HepG2 (cell line): Measurements from ENCODE around the gene COG8. TPM values are rescaled to one million over a fixed set of nuclear protein-coding genes. Genes with fewer than 3 reads are reported as not detected.

ENCODE experiments used
- ATAC-seq: fragments of 200-7000 bp; cut with Tn5 transposase; 3 replicates; pipeline ENCODE4 v1.9.1; 2020; ENCODE audit warnings: mild to moderate bottlenecking, moderate library complexity
- BruUV-seq: library from RNA; stranded (reverse); fragments of 400-500 nt; replicated peaks from 2 replicates; lab custom pipeline; 2021; lab: Mats Ljungman, UMichigan
- CTCF ChIA-PET: fragments of 300-600 bp; formaldehyde crosslinking; extraction: SDS; loops from one replicate; lab custom pipeline; 2021; ENCODE audit warnings: low total read pairs, inconsistent platforms, low intra/inter-chr PET ratio; lab: Yijun Ruan, JAX
- POLR2A ChIA-PET: fragments of 350-600 bp; sonication (Branson Sonifier 250); formaldehyde crosslinking; loops from one replicate; lab custom pipeline; 2020; ENCODE audit warnings: antibody characterized with exemption, inconsistent platforms; lab: Yijun Ruan, JAX
- DNase-seq: peaks from one replicate; pipeline ENCODE4 v3.0.0-alpha.2; 2015; ENCODE audit warnings: low spot score
- FAIRE-seq: peaks from 3 replicates; lab custom pipeline; 2011; peaks lifted over from hg19 to GRCh38; lab: Jason Lieb, UNC
- H2AFZ ChIP-seq: one replicate; pipeline ENCODE4 v1.6.1; 2011; ENCODE audit warnings: low read length, inconsistent platforms
- H3K27ac ChIP-seq: fragments of 300-600 bp; 3 replicates; pipeline ENCODE4 v1.8.0; 2011; ENCODE audit warnings: mixed run types, mild to moderate bottlenecking, mixed read lengths, low read length, inconsistent platforms; ENCODE audit not compliant: insufficient read depth; ENCODE audit errors: extremely low read length
- H3K27me3 ChIP-seq, 2 experiments: fragments of 200-600 bp in 1 of 2; 2 replicates in 1 of 2; 3 replicates in 1 of 2; pipeline versions ENCODE4 v1.6.0 to v1.8.0; 2011; ENCODE audit warnings: low read length in 2 of 2, mild to moderate bottlenecking in 2 of 2, moderate library complexity in 2 of 2, inconsistent platforms in 1 of 2; ENCODE audit not compliant: insufficient read depth in 2 of 2, control insufficient read depth in 1 of 2
- H3K36me3 ChIP-seq, 2 experiments: fragments of 200-600 bp in 1 of 2; replicated peaks in 1 of 2; 2 replicates in 1 of 2; 3 replicates in 1 of 2; pipeline versions ENCODE4 v1.5.1 to v1.8.0; 2011; ENCODE audit warnings: low read length in 2 of 2, inconsistent platforms in 1 of 2; ENCODE audit not compliant: insufficient read depth in 2 of 2, control insufficient read depth in 1 of 2
- H3K4me1 ChIP-seq: 2 replicates; pipeline ENCODE4 v1.5.1; 2012; ENCODE audit warnings: low read length, inconsistent platforms; ENCODE audit not compliant: insufficient read depth
- H3K4me2 ChIP-seq: 2 replicates; pipeline ENCODE4 v1.6.0; 2011; ENCODE audit warnings: low read depth, low read length, inconsistent platforms
- H3K4me3 ChIP-seq, 3 experiments: fragments of 200-600 bp in 1 of 3; sonication (generic), shearing (Covaris generic) in 1 of 3; replicated peaks in 1 of 3; 2 replicates each; pipeline ENCODE4 v1.5.1; 2011 to 2016; ENCODE audit warnings: low read length in 3 of 3, inconsistent platforms in 2 of 3, low read depth in 2 of 3, mild to moderate bottlenecking in 2 of 3, control low read depth in 1 of 3, mixed read lengths in 1 of 3; ENCODE audit not compliant: insufficient read depth in 1 of 3
- H3K79me2 ChIP-seq: one replicate; pipeline ENCODE4 v1.6.1; 2011; ENCODE audit warnings: low read length, inconsistent platforms; ENCODE audit not compliant: insufficient read depth
- H3K9ac ChIP-seq: 2 replicates; pipeline ENCODE4 v1.6.0; 2011; ENCODE audit warnings: mild to moderate bottlenecking, low read depth, low read length, inconsistent platforms; ENCODE audit not compliant: insufficient read depth
- H3K9me3 ChIP-seq: 2 replicates; pipeline ENCODE4 v1.5.1; 2012; ENCODE audit warnings: mild to moderate bottlenecking, low read length
- H4K20me1 ChIP-seq: 2 replicates; pipeline ENCODE4 v1.6.0; 2011; ENCODE audit warnings: inconsistent platforms, mild to moderate bottlenecking, low read length, moderate library complexity; ENCODE audit not compliant: insufficient read depth
- AGO2 ChIP-seq: fragments of 200-400 bp; formaldehyde crosslinking; optimal IDR thresholded peaks from 2 replicates; pipeline ENCODE3; 2017; ENCODE audit warnings: mild to moderate bottlenecking, low read depth, low read length, moderate library complexity
- EED ChIP-seq: sonication (generic); formaldehyde crosslinking; IDR thresholded peaks from 2 replicates; pipeline ENCODE4 v1.5.0; 2020; ENCODE audit warnings: mild to moderate bottlenecking, missing genetic modification reagents
- HNF4G ChIP-seq, 2 experiments: sonication (generic) in 1 of 2; formaldehyde crosslinking in 1 of 2; IDR thresholded peaks; 2 replicates each; pipeline versions ENCODE4 v1.4.0 to v1.6.1; 2011 to 2020; ENCODE audit warnings: borderline replicate concordance in 2 of 2, low read depth in 2 of 2, mild to moderate bottlenecking in 2 of 2, low read length in 1 of 2, missing genetic modification reagents in 1 of 2, moderate library complexity in 1 of 2
- HNRNPH1 ChIP-seq: fragments of 200-400 bp; formaldehyde crosslinking; optimal IDR thresholded peaks from 2 replicates; pipeline ENCODE3; 2017; ENCODE audit warnings: mild to moderate bottlenecking, low read depth, low read length
- JUND ChIP-seq: sonication (generic); formaldehyde crosslinking; IDR thresholded peaks from 2 replicates; pipeline ENCODE4 v1.8.0; 2022; ENCODE audit warnings: mild to moderate bottlenecking, missing genetic modification reagents
- ONECUT2 ChIP-seq: sonication (generic); formaldehyde crosslinking; IDR thresholded peaks from 2 replicates; pipeline ENCODE4 v1.4.0; 2020; ENCODE audit warnings: missing genetic modification reagents
- SATB2 ChIP-seq: sonication (generic); formaldehyde crosslinking; IDR thresholded peaks from 2 replicates; pipeline ENCODE4 v1.5.0; 2020; ENCODE audit warnings: missing genetic modification reagents
- ZKSCAN8 ChIP-seq: IDR thresholded peaks from 2 replicates; pipeline ENCODE4 v1.6.1; 2016; ENCODE audit warnings: borderline replicate concordance, missing genetic modification reagents, missing compliant biosample characterization
- ZMYM3 ChIP-seq: sonication (generic); formaldehyde crosslinking; IDR thresholded peaks from 2 replicates; pipeline ENCODE4 v1.5.1; 2020; ENCODE audit warnings: mild to moderate bottlenecking, missing genetic modification reagents
- ZNF343 ChIP-seq: sonication (generic); formaldehyde crosslinking; IDR thresholded peaks from 2 replicates; pipeline ENCODE4 v1.4.0; 2020; ENCODE audit warnings: mild to moderate bottlenecking, missing genetic modification reagents
- ZNF460 ChIP-seq: sonication (generic); formaldehyde crosslinking; IDR thresholded peaks from 2 replicates; pipeline ENCODE4 v1.5.1; 2020; ENCODE audit warnings: missing genetic modification reagents, mild to moderate bottlenecking, borderline replicate concordance
- ZNF639 ChIP-seq: conservative IDR thresholded peaks from 2 replicates; pipeline ENCODE4 v1.6.1; 2018; ENCODE audit warnings: missing genetic modification reagents
- WGBS: methylation state at CpG from one replicate; pipeline ENCODE4 v1.1.6; 2017; ENCODE audit warnings: low lambda C conversion rate; 5-methylcytosine and 5-hydroxymethylcytosine counted together
- in situ Hi-C: cut with HindIII; loops from 2 replicates; pipeline ENCODE4 v1.10.0; 2017; ENCODE audit warnings: low pct_unique_long_range_greater_than_20kb; ENCODE audit not compliant: extremely low pct_ligation_motif_present
- intact Hi-C: fragments of 100-400 bp; cut with micrococcal nuclease; formaldehyde crosslinking; loops from one replicate; pipeline ENCODE4 v1.10.0; 2022; ENCODE audit not compliant: unreplicated experiment
- polyA plus RNA-seq, 8 experiments: library from polyadenylated mRNA; depleted of rRNA in 3 of 8; stranded (reverse) in 7 of 8; unstranded in 1 of 8; fragments of >200 nt; fragmentation: Illumina TruSeq in 4 of 8; extraction: Trizol in 4 of 8; gene quantifications; 2 replicates each; pipeline versions ENCODE4 v1.2.1 to v1.2.3, GENCODE V29; 2011 to 2016; ENCODE audit warnings: low read depth in 4 of 8, missing spikeins in 1 of 8, mixed read lengths in 1 of 8; ENCODE audit not compliant: insufficient read depth in 1 of 8
- total RNA-seq, 5 experiments: library from RNA; depleted of rRNA; stranded (reverse); fragments of >200 nt; fragmentation: Illumina TruSeq; extraction: Trizol; gene quantifications; 2 replicates each; pipeline ENCODE4 v1.2.3, GENCODE V29; 2016; ENCODE audit warnings: low read depth in 1 of 5

The COG8 gene
- total and polyA plus RNA-seq, 2 of the 13 experiments (the other 11 are each of a cell fraction or from before 2014, with no cell fraction given), result 45.5 to 52.1 TPM

- 0 out of 2 replicates have a peak, but pooled peaks have one; percentile 2 for TF ChIP-seq JUND (CRISPR knock-in tag)
- TF ChIP-seq HNRNPH1, result peak; percentile 0
- TF ChIP-seq SATB2 (CRISPR knock-in tag), result no peak
- TF ChIP-seq ZMYM3 (CRISPR knock-in tag), result 0 out of 2 replicates have a peak, but pooled peaks have one; percentile 57
- 0 out of 2 replicates have a peak, but pooled peaks have one; percentile 1 for TF ChIP-seq ZKSCAN8
- TF ChIP-seq EED (CRISPR knock-in tag), result peak; percentile 47; the same call in 1 of the 2 replicates
- TF ChIP-seq ONECUT2 (CRISPR knock-in tag), result no peak
- TF ChIP-seq ZNF343 (CRISPR knock-in tag), result 0 out of 2 replicates have a peak, but pooled peaks have one; percentile 27
- TF ChIP-seq ZNF460, result peak; percentile 83
These were observed 641 bp downstream of the COG8 start (continued) for GRCh38 chr16:69338557-69339288.

GRCh38 chr16:69334696-69335095 lies 4.7 kb downstream of the COG8 start:
- BruUV-seq, result no TSS peak
- Histone ChIP-seq H3K27ac (no peak overlapping the region), H3K79me2 (peaks cover 34% of the 10 kb centered on the region), H3K4me3 (no peak overlapping the region), H3K9ac (no peak overlapping the region), H3K9me3 (no peaks in the 10 kb centered on the region), H3K36me3 (peaks cover 21 to 43% of the 10 kb centered on the region in 2 experiments), H2AFZ (no peak overlapping the region), H3K27me3 (no peaks in the 10 kb centered on the region; a peak in 1 of 5 replicates), H4K20me1 (no peaks in the 10 kb centered on the region), H3K4me1 (peaks cover 29% of the 10 kb centered on the region), H3K4me2 (no peak overlapping the region)
- intact Hi-C loops, result no loop called here
- WGBS, result 99% methylated on average over 9 of the region's 9 CpGs
- CTCF ChIA-PET, result no interaction called here
- DNase-seq (no peak), ATAC-seq (no peak), FAIRE-seq (no peak)
- in situ Hi-C loops, result no loop called here
- POLR2A ChIA-PET, result interaction anchor here (0.6 to 0.9 kb wide), 2 partner anchors 8 to 61 kb away, joined by 3 read pairs; no protein-coding TSS in a partner anchor
- peak; percentile 58 for TF ChIP-seq AGO2
- no peak for TF ChIP-seq HNF4G (IDR thresholded peaks at IDR 0.05; ENCODE audit: borderline replicate concordance, low read depth, low read length)
- TF ChIP-seq HNF4G (CRISPR knock-in tag; IDR thresholded peaks at IDR 0.05; ENCODE audit: borderline replicate concordance, low read depth), result no peak
- no peak for TF ChIP-seq ZNF639
